ENCODE measurements around the gene KIF2C. TPM values are rescaled to one million over a fixed set of nuclear protein-coding genes. Genes with fewer than 3 reads are reported as not detected.

The KIF2C gene
- total RNA-seq, 2 experiments from 2014 or later: 0.64 to 0.82 TPM

GRCh38 chr1:44723064-44723463 is 16.6 kb upstream of the KIF2C start:
- no peaks in the 10 kb centered on the region for H3K9me3 ChIP-seq (ENCODE audit: control insufficient read depth in 1 of 2, insufficient read depth in 1 of 2, low read length in 2 of 2)
- H3K4me1 ChIP-seq (ENCODE audit: insufficient read depth, low read length): peaks cover 66% of the 10 kb centered on the region
- H3K4me1 Mint-ChIP-seq (ENCODE audit: low read depth): peaks cover 62% of the 10 kb centered on the region
- intact Hi-C loops (cut with DNase I, micrococcal nuclease): no loop called here
- DNase-seq (peak in 4 of 14 experiments; percentile 2 to 49 (median 43)), ATAC-seq (ENCODE audit: poor library complexity) (peak; percentile 31)
- H3K27ac ChIP-seq (ENCODE audit: low read depth in 1 of 2, low read length in 2 of 2): peak overlapping the region; percentile 47 to 54
- peak overlapping the region; percentile 71 for H3K4me3 Mint-ChIP-seq
- H3K36me3 Mint-ChIP-seq (ENCODE audit: low read depth): no peaks in the 10 kb centered on the region
- peak overlapping the region; percentile 45 for H3K4me3 ChIP-seq (ENCODE audit: low read length)
- CTCF ChIA-PET: interaction anchor here (2.7 kb wide), 1 partner anchor 8 kb away, joined by 17 read pairs; the partner anchor contains the start of gene RNU5D-1
- TF ChIP-seq, protein P1, sequence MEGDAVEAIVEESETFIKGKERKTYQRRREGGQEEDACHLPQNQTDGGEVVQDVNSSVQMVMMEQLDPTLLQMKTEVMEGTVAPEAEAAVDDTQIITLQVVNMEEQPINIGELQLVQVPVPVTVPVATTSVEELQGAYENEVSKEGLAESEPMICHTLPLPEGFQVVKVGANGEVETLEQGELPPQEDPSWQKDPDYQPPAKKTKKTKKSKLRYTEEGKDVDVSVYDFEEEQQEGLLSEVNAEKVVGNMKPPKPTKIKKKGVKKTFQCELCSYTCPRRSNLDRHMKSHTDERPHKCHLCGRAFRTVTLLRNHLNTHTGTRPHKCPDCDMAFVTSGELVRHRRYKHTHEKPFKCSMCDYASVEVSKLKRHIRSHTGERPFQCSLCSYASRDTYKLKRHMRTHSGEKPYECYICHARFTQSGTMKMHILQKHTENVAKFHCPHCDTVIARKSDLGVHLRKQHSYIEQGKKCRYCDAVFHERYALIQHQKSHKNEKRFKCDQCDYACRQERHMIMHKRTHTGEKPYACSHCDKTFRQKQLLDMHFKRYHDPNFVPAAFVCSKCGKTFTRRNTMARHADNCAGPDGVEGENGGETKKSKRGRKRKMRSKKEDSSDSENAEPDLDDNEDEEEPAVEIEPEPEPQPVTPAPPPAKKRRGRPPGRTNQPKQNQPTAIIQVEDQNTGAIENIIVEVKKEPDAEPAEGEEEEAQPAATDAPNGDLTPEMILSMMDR (IDR thresholded peaks at IDR 0.05): no peak
- no peaks in the 10 kb centered on the region for H3K27me3 Mint-ChIP-seq
- peak overlapping the region; percentile 90 for H3K27ac Mint-ChIP-seq
- POLR2A ChIA-PET: interaction anchor here (1.4 to 7.9 kb wide), 8 partner anchors 9 to 289 kb away, joined by 3 to 138 read pairs (median 50); partner anchors contain the start of genes BTBD19, DYNLT4, HECTD3 and PLK3
- no peaks in the 10 kb centered on the region for H3K9me3 Mint-ChIP-seq
- no peaks in the 10 kb centered on the region for H3K27me3 ChIP-seq (ENCODE audit: control insufficient read depth in 1 of 2, insufficient read depth in 2 of 2, low read length in 2 of 2)
- no peaks in the 10 kb centered on the region for H3K36me3 ChIP-seq (ENCODE audit: insufficient read depth, low read length)

DNA sequence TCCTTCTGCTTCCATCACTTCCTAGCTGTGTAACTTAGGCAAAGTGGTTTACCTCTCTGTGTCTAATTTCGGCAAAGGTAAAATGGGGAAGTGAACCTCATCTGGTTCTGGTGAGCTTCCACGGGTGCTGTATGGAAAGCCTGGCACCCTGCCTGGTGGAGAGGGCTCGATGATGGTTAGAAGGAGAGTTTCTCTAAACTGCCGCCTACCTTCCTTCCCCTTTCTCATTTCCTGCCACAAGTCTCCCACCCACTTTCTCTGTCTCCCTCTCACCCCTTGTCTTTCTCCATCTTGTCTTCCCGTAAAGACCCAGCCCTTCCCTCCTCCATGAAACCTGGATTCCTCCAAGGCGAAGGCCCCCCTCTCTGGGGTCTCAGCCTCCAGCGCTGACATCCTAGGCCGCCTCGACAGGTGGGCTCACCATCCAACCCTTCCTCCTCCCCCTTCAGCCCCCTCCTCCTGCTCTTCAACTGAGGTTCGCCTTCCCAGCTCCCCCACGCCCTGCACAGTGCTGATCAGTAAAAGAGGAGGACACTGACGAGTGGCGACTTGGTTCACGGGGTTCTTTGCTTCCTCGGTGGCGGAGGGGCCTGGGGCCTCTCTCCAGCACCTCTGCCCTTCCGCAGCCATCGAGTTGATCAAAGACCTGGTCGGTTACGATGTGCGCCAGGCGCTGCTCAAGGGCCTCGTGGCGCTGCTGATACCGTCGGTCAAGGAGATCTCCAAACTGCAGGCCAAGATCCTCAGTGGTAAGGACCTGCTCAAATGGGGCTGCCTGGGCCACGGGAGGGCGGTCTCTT is 15.9 kb upstream of the KIF2C start:
- Histone ChIP-seq H3K4me3 (ENCODE audit: low read length) (peak overlapping the region; percentile 45), H3K4me1 (ENCODE audit: insufficient read depth, low read length) (peaks cover 62% of the 10 kb centered on the region)
- intact Hi-C loops (cut with DNase I, micrococcal nuclease): no loop called here

GRCh38 chr1:44724296-44724954 is 15.2 kb upstream of the KIF2C start:
- ChIA-PET CTCF (interaction anchor here (1.1 kb wide), 1 partner anchor 10 kb away, joined by 3 read pairs; no protein-coding TSS in a partner anchor), POLR2A (interaction anchor here (0.6 to 4.7 kb wide), 6 partner anchors 51 to 616 kb away, joined by 3 to 65 read pairs (median 27); partner anchors contain the start of genes BTBD19, DYNLT4, HECTD3 and MUTYH)
- Mint-ChIP-seq H3K4me3 (no peak overlapping the region), H3K27ac (peak overlapping the region; percentile 70), H3K36me3 (ENCODE audit: low read depth) (no peaks in the 10 kb centered on the region), H3K9me3 (no peaks in the 10 kb centered on the region), H3K27me3 (no peaks in the 10 kb centered on the region), H3K4me1 (ENCODE audit: low read depth) (peaks cover 59% of the 10 kb centered on the region)
- Histone ChIP-seq H3K27me3 (ENCODE audit: control insufficient read depth in 1 of 2, insufficient read depth in 2 of 2, low read length in 2 of 2) (no peaks in the 10 kb centered on the region), H3K4me3 (ENCODE audit: low read length) (peak overlapping the region; percentile 45), H3K36me3 (ENCODE audit: insufficient read depth, low read length) (no peaks in the 10 kb centered on the region), H3K9me3 (ENCODE audit: control insufficient read depth in 1 of 2, insufficient read depth in 1 of 2, low read length in 2 of 2) (no peaks in the 10 kb centered on the region), H3K4me1 (ENCODE audit: insufficient read depth, low read length) (peaks cover 62% of the 10 kb centered on the region), H3K27ac (ENCODE audit: low read depth in 1 of 2, low read length in 2 of 2) (peak overlapping the region; percentile 47 to 54)
- TF ChIP-seq, protein P1 (IDR thresholded peaks at IDR 0.05): no peak
- intact Hi-C loops (cut with DNase I, micrococcal nuclease): no loop called here
- DNase-seq: peak in 3 of 14 experiments; percentile 39 to 55 (median 39)
- ATAC-seq (ENCODE audit: poor library complexity): no peak

More for the DNA sequence above, 15.9 kb upstream of the KIF2C start:
- H3K27me3 ChIP-seq (ENCODE audit: control insufficient read depth in 1 of 2, insufficient read depth in 2 of 2, low read length in 2 of 2): no peaks in the 10 kb centered on the region
- peak in 6 of 14 experiments; percentile 13 to 57 (median 44) for DNase-seq
- H3K36me3 ChIP-seq (ENCODE audit: insufficient read depth, low read length): no peaks in the 10 kb centered on the region
- Mint-ChIP-seq H3K4me3 (peak overlapping the region; percentile 71), H3K36me3 (ENCODE audit: low read depth) (no peaks in the 10 kb centered on the region), H3K9me3 (no peaks in the 10 kb centered on the region), H3K4me1 (ENCODE audit: low read depth) (peaks cover 59% of the 10 kb centered on the region), H3K27ac (peak overlapping the region; percentile 90), H3K27me3 (no peaks in the 10 kb centered on the region)
- H3K27ac ChIP-seq (ENCODE audit: low read depth in 1 of 2, low read length in 2 of 2): peak overlapping the region; percentile 47 to 54
- ChIA-PET CTCF (interaction anchor here (2.7 kb wide), 1 partner anchor 7 kb away, joined by 17 read pairs; the partner anchor contains the start of gene RNU5D-1), POLR2A (interaction anchor here (0.6 to 7.9 kb wide), 9 partner anchors 8 to 616 kb away, joined by 3 to 138 read pairs (median 47); partner anchors contain the start of genes BTBD19, DYNLT4, HECTD3 and MUTYH)
- H3K9me3 ChIP-seq (ENCODE audit: control insufficient read depth in 1 of 2, insufficient read depth in 1 of 2, low read length in 2 of 2): no peaks in the 10 kb centered on the region
- peak; percentile 15 for ATAC-seq (ENCODE audit: poor library complexity)
- TF ChIP-seq, protein P1 (IDR thresholded peaks at IDR 0.05): no peak
